ENCODE measurements around the gene ERC1.

Gene ERC1

GRCh38 chr12:958588-959123, 32.4 kb upstream of the ERC1 start:
- Histone ChIP-seq H3K36me3 (ENCODE audit: control insufficient read depth in 2 of 2, insufficient read depth in 1 of 2, low read length in 2 of 2) (no peaks in the 10 kb centered on the region), H3K27ac (ENCODE audit: extremely low read depth, low read depth, low read length) (no peak overlapping the region), H3K4me3 (ENCODE audit: low read depth, low read length) (no peak overlapping the region), H3K4me1 (ENCODE audit: control insufficient read depth, insufficient read depth, low read length) (0 out of 2 replicates have a peak, but pooled peaks cover 3% of the 10 kb centered on the region), H3K9me3 (ENCODE audit: control insufficient read depth, insufficient read depth, low read depth, low read length) (no peaks in the 10 kb centered on the region)
- ChIA-PET CTCF (interaction anchor here (0.7 to 1.0 kb wide), 2 partner anchors 10 to 134 kb away, joined by 3 to 6 read pairs; no protein-coding TSS in a partner anchor), POLR2A (interaction anchor here (0.6 kb wide), 1 partner anchor 17 kb away, joined by 3 read pairs; no protein-coding TSS in a partner anchor)
- no peak for TF ChIP-seq ZNF571 (tag by site-specific recombination; IDR thresholded peaks at IDR 0.05)
- peak; percentile 57 for TF ChIP-seq ZNF335 (tag by site-specific recombination; conservative IDR thresholded peaks at IDR 0.05)
- TF ChIP-seq ZNF37A (tag by site-specific recombination; IDR thresholded peaks at IDR 0.05) = no peak
- TF ChIP-seq KLF9 (tag by site-specific recombination; IDR thresholded peaks at IDR 0.05; ENCODE audit: low read depth) = peak; percentile 57; the same call in 1 of the 2 replicates
- peak; percentile 63 for TF ChIP-seq KLF1 (tag by site-specific recombination; IDR thresholded peaks at IDR 0.05)

GRCh38 chr12:966724-967123, 24.3 kb upstream of the ERC1 start:
- ChIA-PET CTCF (interaction anchor here (0.7 kb wide), 1 partner anchor 9 kb away, joined by 3 read pairs; no protein-coding TSS in a partner anchor), POLR2A (no interaction called here)
- TF ChIP-seq ZNF548 (tag by site-specific recombination; IDR thresholded peaks at IDR 0.05) = no peak
- TF ChIP-seq ZSCAN18 (tag by site-specific recombination; IDR thresholded peaks at IDR 0.05) = no peak
- no peak for TF ChIP-seq GLI2 (tag by site-specific recombination; IDR thresholded peaks at IDR 0.05; ENCODE audit: borderline replicate concordance, low read depth)
- TF ChIP-seq SCRT1 (tag by site-specific recombination; IDR thresholded peaks at IDR 0.05; ENCODE audit: borderline replicate concordance) = no peak
- no peak for TF ChIP-seq ZNF266 (tag by site-specific recombination; IDR thresholded peaks at IDR 0.05; ENCODE audit: low read depth)
- Histone ChIP-seq H3K9me3 (ENCODE audit: control insufficient read depth, insufficient read depth, low read depth, low read length) (no peaks in the 10 kb centered on the region), H3K36me3 (ENCODE audit: control insufficient read depth in 2 of 2, insufficient read depth in 1 of 2, low read length in 2 of 2) (no peaks in the 10 kb centered on the region), H3K27ac (ENCODE audit: extremely low read depth, low read depth, low read length) (no peak overlapping the region), H3K4me3 (ENCODE audit: low read depth, low read length) (no peak overlapping the region), H3K4me1 (ENCODE audit: control insufficient read depth, insufficient read depth, low read length) (no peaks in the 10 kb centered on the region)

- Histone ChIP-seq H3K36me3 (ENCODE audit: control insufficient read depth in 2 of 2, insufficient read depth in 1 of 2, low read length in 2 of 2) (no peaks in the 10 kb centered on the region), H3K27ac (ENCODE audit: extremely low read depth, low read depth, low read length) (no peak overlapping the region), H3K4me1 (ENCODE audit: control insufficient read depth, insufficient read depth, low read length) (no peaks in the 10 kb centered on the region), H3K9me3 (ENCODE audit: control insufficient read depth, insufficient read depth, low read depth, low read length) (no peaks in the 10 kb centered on the region), H3K4me3 (ENCODE audit: low read depth, low read length) (no peak overlapping the region)
- POLR2A ChIA-PET = interaction anchor here (0.8 kb wide), 1 partner anchor 18 kb away, joined by 3 read pairs; the partner anchor contains the start of gene RAD52
- CTCF ChIA-PET = interaction anchor here (0.7 kb wide), 1 partner anchor 388 kb away, joined by 3 read pairs; no protein-coding TSS in a partner anchor
- TF ChIP-seq ZEB2 (tag by site-specific recombination; IDR thresholded peaks at IDR 0.05) (no peak), TSHZ1 (tag by site-specific recombination; IDR thresholded peaks at IDR 0.05; ENCODE audit: borderline replicate concordance) (no peak), ZNF530 (tag by site-specific recombination; IDR thresholded peaks at IDR 0.05; ENCODE audit: low read depth) (no peak), ZNF140 (tag by site-specific recombination; IDR thresholded peaks at IDR 0.05) (no peak), ZNF837 (tag by site-specific recombination; IDR thresholded peaks at IDR 0.05) (no peak), ZNF660 (tag by site-specific recombination; IDR thresholded peaks at IDR 0.05) (no peak)
Observed at GRCh38 chr12:967641-968040, 23.4 kb upstream of the ERC1 start.
